COR-L47 (cell line): ENCODE data around the gene STPG2.

Source experiments
- DNase-seq: peaks from one replicate; lab custom pipeline; 2025; lab: John Stamatoyannopoulos, UW

Gene STPG2

GRCh38 chr4:98143001-98143899 lies at the start of gene STPG2:
Gene STPG2, minus strand, starts transcription at chr4:98143476.
- DNase-seq: peak; percentile 96

GRCh38 chr4:98185279-98185678 lies 42.0 kb upstream of the STPG2 start:
- no peak for DNase-seq

- DNase-seq: no peak
Observed at GRCh38 chr4:98181809-98182208, 38.5 kb upstream of the STPG2 start.

- DNase-seq: no peak
Observed at GRCh38 chr4:98179951-98180350, 36.7 kb upstream of the STPG2 start.

- no peak for DNase-seq
Observed at GRCh38 chr4:98176531-98176930, 33.3 kb upstream of the STPG2 start.

GRCh38 chr4:98170035-98170434 lies 26.8 kb upstream of the STPG2 start:
- DNase-seq: no peak

- DNase-seq: no peak
Observed at GRCh38 chr4:98166731-98167041, 23.4 kb upstream of the STPG2 start.

GRCh38 chr4:98166025-98166730 lies 22.9 kb upstream of the STPG2 start:
- no peak for DNase-seq

- DNase-seq: no peak
Observed at GRCh38 chr4:98162696-98163095, 19.4 kb upstream of the STPG2 start.

- no peak for DNase-seq
Observed at GRCh38 chr4:98151145-98151924, 8.1 kb upstream of the STPG2 start.

GRCh38 chr4:98150092-98150761 lies 7.0 kb upstream of the STPG2 start:
- no peak for DNase-seq

- no peak for DNase-seq
Observed at GRCh38 chr4:98148856-98149255, 5.6 kb upstream of the STPG2 start.

- DNase-seq: no peak
Observed at GRCh38 chr4:98126141-98126540, 17.1 kb downstream of the STPG2 start.

GRCh38 chr4:98125585-98125984 lies 17.7 kb downstream of the STPG2 start:
- no peak for DNase-seq

- no peak for DNase-seq
Observed at GRCh38 chr4:98117363-98117762, 25.9 kb downstream of the STPG2 start.

GRCh38 chr4:98113012-98113411 lies 30.3 kb downstream of the STPG2 start:
- peak; percentile 31 for DNase-seq

- no peak for DNase-seq
Observed at GRCh38 chr4:98110929-98111328, 32.3 kb downstream of the STPG2 start.

- no peak for DNase-seq
Observed at GRCh38 chr4:98110214-98110613, 33.1 kb downstream of the STPG2 start.

GRCh38 chr4:98102660-98103059 lies 40.6 kb downstream of the STPG2 start:
- DNase-seq: no peak

GRCh38 chr4:98101988-98102387 lies 41.3 kb downstream of the STPG2 start:
- DNase-seq: no peak

- no peak for DNase-seq
Observed at GRCh38 chr4:98098764-98099163, 44.5 kb downstream of the STPG2 start.

- DNase-seq: no peak
Observed at GRCh38 chr4:98094118-98094517, 49.2 kb downstream of the STPG2 start.
